Measurements from ENCODE around the gene NKX3-2. TPM values are rescaled to one million over a fixed set of nuclear protein-coding genes. Genes with fewer than 3 reads are reported as not detected.

NKX3-2 gene
- total and polyA plus RNA-seq, 2 experiments from 2014 or later, result under 0.01 TPM; not detected in 1

- no peaks in the 10 kb centered on the region for H4K20me1 ChIP-seq (ENCODE audit: insufficient read depth)
- TF ChIP-seq EZH2phosphoT487 (IDR thresholded peaks at IDR 0.05; ENCODE audit: insufficient read depth, low read depth), result no peak
- no peak for TF ChIP-seq EZH2 (IDR thresholded peaks at IDR 0.05; ENCODE audit: insufficient read depth, poor library complexity, severe bottlenecking)
- H2AFZ ChIP-seq, result no peak overlapping the region
- no peak overlapping the region for H3K27ac ChIP-seq
- no peak overlapping the region for H3K4me2 ChIP-seq (ENCODE audit: unreplicated experiment)
- 45 to 58% methylated on average over 2 of the region's 2 CpGs for WGBS, 2 experiments (ENCODE audit: low coverage in 1 of 2, low lambda C conversion rate in 2 of 2, missing lambda C conversion rate in 2 of 2)
- no peaks in the 10 kb centered on the region for H3K9me3 ChIP-seq (ENCODE audit: low read depth)
- no peak for DNase-seq
- H3K4me3 ChIP-seq, result no peak overlapping the region
- H3K4me1 ChIP-seq (ENCODE audit: insufficient read depth), result no peaks in the 10 kb centered on the region
- no peak overlapping the region for H3K9ac ChIP-seq
- no peaks in the 10 kb centered on the region for H3F3A ChIP-seq (ENCODE audit: insufficient read depth)
- peaks cover 79% of the 10 kb centered on the region for H3K27me3 ChIP-seq (replicated peaks; ENCODE audit: insufficient read depth)
- in situ Hi-C loops (cut with MboI), result no loop called here
- no peaks in the 10 kb centered on the region for H3K79me2 ChIP-seq (ENCODE audit: insufficient read depth)
- H3K36me3 ChIP-seq (ENCODE audit: low read depth), result no peaks in the 10 kb centered on the region
- no peaks in the 10 kb centered on the region for H3K9me2 ChIP-seq (ENCODE audit: insufficient read depth)
Observed at GRCh38 chr4:13521047-13521446, 23.3 kb downstream of the NKX3-2 start.

- DNase-seq, result no peak
- WGBS, 2 experiments (ENCODE audit: low coverage in 1 of 2, low lambda C conversion rate in 2 of 2, missing lambda C conversion rate in 2 of 2), result 32% methylated on average over 3 of the region's 3 CpGs
- H3K9me3 ChIP-seq (ENCODE audit: low read depth), result no peaks in the 10 kb centered on the region
- H3K4me2 ChIP-seq (ENCODE audit: unreplicated experiment), result no peak overlapping the region
- no peaks in the 10 kb centered on the region for H3F3A ChIP-seq (ENCODE audit: insufficient read depth)
- H3K9me2 ChIP-seq (ENCODE audit: insufficient read depth), result no peaks in the 10 kb centered on the region
- no peaks in the 10 kb centered on the region for H3K4me1 ChIP-seq (ENCODE audit: insufficient read depth)
- H3K79me2 ChIP-seq (ENCODE audit: insufficient read depth), result no peaks in the 10 kb centered on the region
- H4K20me1 ChIP-seq (ENCODE audit: insufficient read depth), result no peaks in the 10 kb centered on the region
- peaks cover 54% of the 10 kb centered on the region for H3K27me3 ChIP-seq (replicated peaks; ENCODE audit: insufficient read depth)
- H3K27ac ChIP-seq, result no peak overlapping the region
- H3K36me3 ChIP-seq (ENCODE audit: low read depth), result no peaks in the 10 kb centered on the region
- TF ChIP-seq EZH2phosphoT487 (IDR thresholded peaks at IDR 0.05; ENCODE audit: insufficient read depth, low read depth) (no peak), EZH2 (IDR thresholded peaks at IDR 0.05; ENCODE audit: insufficient read depth, poor library complexity, severe bottlenecking) (no peak)
- no peak overlapping the region for H3K4me3 ChIP-seq
- no peak overlapping the region for H3K9ac ChIP-seq
- in situ Hi-C loops (cut with MboI), result no loop called here
- H2AFZ ChIP-seq, result no peak overlapping the region
Observed at GRCh38 chr4:13516315-13516860, 27.9 kb downstream of the NKX3-2 start.

- peaks cover 43% of the 10 kb centered on the region for H3K27me3 ChIP-seq (replicated peaks; ENCODE audit: insufficient read depth)
- H3K4me3 ChIP-seq, result no peak overlapping the region
- in situ Hi-C loops (cut with MboI), result no loop called here
- H3K4me2 ChIP-seq (ENCODE audit: unreplicated experiment), result no peak overlapping the region
- H3K79me2 ChIP-seq (ENCODE audit: insufficient read depth), result no peaks in the 10 kb centered on the region
- TF ChIP-seq EZH2 (IDR thresholded peaks at IDR 0.05; ENCODE audit: insufficient read depth, poor library complexity, severe bottlenecking) (no peak), EZH2phosphoT487 (IDR thresholded peaks at IDR 0.05; ENCODE audit: insufficient read depth, low read depth) (no peak)
- no peak overlapping the region for H3K27ac ChIP-seq
- no peaks in the 10 kb centered on the region for H3K4me1 ChIP-seq (ENCODE audit: insufficient read depth)
- no peaks in the 10 kb centered on the region for H3K36me3 ChIP-seq (ENCODE audit: low read depth)
- no peaks in the 10 kb centered on the region for H3K9me3 ChIP-seq (ENCODE audit: low read depth)
- H3F3A ChIP-seq (ENCODE audit: insufficient read depth), result no peaks in the 10 kb centered on the region
- no peaks in the 10 kb centered on the region for H4K20me1 ChIP-seq (ENCODE audit: insufficient read depth)
- 12 to 15% methylated on average over 5 of the region's 5 CpGs for WGBS, 2 experiments (ENCODE audit: low coverage in 1 of 2, low lambda C conversion rate in 2 of 2, missing lambda C conversion rate in 2 of 2)
- no peak for DNase-seq
- no peak overlapping the region for H3K9ac ChIP-seq
- no peaks in the 10 kb centered on the region for H3K9me2 ChIP-seq (ENCODE audit: insufficient read depth)
- H2AFZ ChIP-seq, result no peak overlapping the region
Observed at GRCh38 chr4:13515268-13515667, 29.0 kb downstream of the NKX3-2 start.

- Histone ChIP-seq H4K20me1 (ENCODE audit: insufficient read depth) (no peaks in the 10 kb centered on the region), H3K4me2 (ENCODE audit: unreplicated experiment) (no peak overlapping the region), H3K9me2 (ENCODE audit: insufficient read depth) (no peaks in the 10 kb centered on the region), H2AFZ (no peak overlapping the region), H3K79me2 (ENCODE audit: insufficient read depth) (no peaks in the 10 kb centered on the region), H3K9ac (no peak overlapping the region), H3K9me3 (ENCODE audit: low read depth) (no peaks in the 10 kb centered on the region), H3K27ac (no peak overlapping the region), H3K4me1 (ENCODE audit: insufficient read depth) (no peaks in the 10 kb centered on the region), H3K27me3 (replicated peaks; ENCODE audit: insufficient read depth) (peaks cover 37% of the 10 kb centered on the region), H3K4me3 (no peak overlapping the region), H3F3A (ENCODE audit: insufficient read depth) (no peaks in the 10 kb centered on the region), H3K36me3 (ENCODE audit: low read depth) (no peaks in the 10 kb centered on the region)
- in situ Hi-C loops (cut with MboI), result no loop called here
- TF ChIP-seq EZH2 (IDR thresholded peaks at IDR 0.05; ENCODE audit: insufficient read depth, poor library complexity, severe bottlenecking), result no peak
- no peak for TF ChIP-seq EZH2phosphoT487 (IDR thresholded peaks at IDR 0.05; ENCODE audit: insufficient read depth, low read depth)
- DNase-seq, result no peak
- WGBS, 2 experiments (ENCODE audit: low coverage in 1 of 2, low lambda C conversion rate in 2 of 2, missing lambda C conversion rate in 2 of 2), result 45 to 51% methylated on average over 4 of the region's 4 CpGs
Observed at GRCh38 chr4:13514722-13515121, 29.6 kb downstream of the NKX3-2 start.

GRCh38 chr4:13511101-13511500 lies 33.2 kb downstream of the NKX3-2 start:
- no peaks in the 10 kb centered on the region for H3F3A ChIP-seq (ENCODE audit: insufficient read depth)
- TF ChIP-seq EZH2phosphoT487 (IDR thresholded peaks at IDR 0.05; ENCODE audit: insufficient read depth, low read depth), result no peak
- TF ChIP-seq EZH2 (IDR thresholded peaks at IDR 0.05; ENCODE audit: insufficient read depth, poor library complexity, severe bottlenecking), result no peak
- H3K27me3 ChIP-seq (replicated peaks; ENCODE audit: insufficient read depth), result peaks cover 18% of the 10 kb centered on the region; the same call in 1 of the 2 replicates
- H3K36me3 ChIP-seq (ENCODE audit: low read depth), result no peaks in the 10 kb centered on the region
- no peaks in the 10 kb centered on the region for H3K9me3 ChIP-seq (ENCODE audit: low read depth)
- no peaks in the 10 kb centered on the region for H3K9me2 ChIP-seq (ENCODE audit: insufficient read depth)
- no peaks in the 10 kb centered on the region for H3K79me2 ChIP-seq (ENCODE audit: insufficient read depth)
- no peak overlapping the region for H3K27ac ChIP-seq
- no peak for DNase-seq
- in situ Hi-C loops (cut with MboI), result no loop called here
- H3K4me2 ChIP-seq (ENCODE audit: unreplicated experiment), result no peak overlapping the region
- H4K20me1 ChIP-seq (ENCODE audit: insufficient read depth), result no peaks in the 10 kb centered on the region
- H3K4me3 ChIP-seq, result no peak overlapping the region
- no peaks in the 10 kb centered on the region for H3K4me1 ChIP-seq (ENCODE audit: insufficient read depth)
- no peak overlapping the region for H2AFZ ChIP-seq
- H3K9ac ChIP-seq, result no peak overlapping the region
